Gastroesophageal sphincter (tissue), 4 donors: Measurements from ENCODE around the gene GRHL1. TPM values are rescaled to one million over a fixed set of nuclear protein-coding genes. Genes with fewer than 3 reads are reported as not detected.
A peak's percentile ranks its signal among the peaks of the same experiment; 100 is the strongest.

ENCODE experiments used
- ATAC-seq: fragments of 150-250 bp; one replicate; pipeline ENCODE4 v1.9.1; 2016; ENCODE audit warnings: mild to moderate bottlenecking, moderate library complexity
- H3K27ac ChIP-seq, 4 donors: fragments of 200-600 bp; sonication (generic) in 3 of 4; 1 replicate in 3 of 4; 2 replicates in 1 of 4; pipeline ENCODE4 v1.5.1; 2016 to 2019
- H3K27me3 ChIP-seq: fragments of 200-600 bp; sonication (generic); one replicate; pipeline ENCODE4 v1.5.1; 2019
- H3K36me3 ChIP-seq, 2 donors: fragments of 200-600 bp; sonication (generic); one replicate each; pipeline ENCODE4 v1.5.1; 2019; ENCODE audit warnings: control low read depth in 1 of 2
- H3K4me1 ChIP-seq, 3 donors: fragments of 200-600 bp; sonication (generic); 1 replicate in 2 of 3; 2 replicates in 1 of 3; pipeline ENCODE4 v1.5.1; 2016 to 2019; ENCODE audit warnings: control low read depth in 2 of 3
- H3K4me3 ChIP-seq, 2 donors: fragments of 200-600 bp; sonication (generic); one replicate each; pipeline ENCODE4 v1.5.1; 2019; ENCODE audit warnings: mild to moderate bottlenecking in 1 of 2, moderate library complexity in 1 of 2
- H3K9me3 ChIP-seq, 3 donors: fragments of 200-600 bp; sonication (generic); one replicate each; pipeline ENCODE4 v1.5.1; 2017 to 2019; ENCODE audit warnings: control low read depth in 2 of 3
- EP300 ChIP-seq: sonication (generic); formaldehyde crosslinking; IDR thresholded peaks from one replicate; pipeline ENCODE4 v1.6.1; 2017; ENCODE audit warnings: antibody characterized with exemption, mild to moderate bottlenecking
- POLR2A ChIP-seq, 2 donors: fragments of 450-650 bp; IDR thresholded peaks; one replicate each; pipeline ENCODE4 v1.6.1; 2017; ENCODE audit warnings: antibody characterized with exemption in 2 of 2, mild to moderate bottlenecking in 2 of 2, moderate library complexity in 1 of 2
- POLR2AphosphoS5 ChIP-seq: sonication (generic); formaldehyde crosslinking; IDR thresholded peaks from one replicate; pipeline ENCODE4 v1.6.1; 2017; ENCODE audit warnings: antibody characterized with exemption
- WGBS, 2 donors: methylation state at CpG; one replicate each; pipeline ENCODE4 v1.1.5; 2018; ENCODE audit warnings: low coverage in 1 of 2; 5-methylcytosine and 5-hydroxymethylcytosine counted together
- total RNA-seq, 4 donors: library from RNA; depleted of rRNA; stranded (reverse); fragments of >200 nt; gene quantifications; one replicate each; pipeline ENCODE4 v1.1.0, GENCODE V29; 2016
- TF ChIP-seq, protein P1 (sequence below), 4 experiments: fragments of 200-600 bp in 2 of 4; fragments of 450-650 bp in 2 of 4; sonication (generic) in 1 of 4; IDR thresholded peaks; one replicate each; pipeline ENCODE4 v1.5.1; 2017 to 2019; ENCODE audit warnings: antibody characterized with exemption in 4 of 4, mild to moderate bottlenecking in 2 of 4, moderate library complexity in 2 of 4

Gene GRHL1
- total RNA-seq, 4 donors from 2014 or later: 1.3 to 6.1 (median 2.3) TPM

DNA sequence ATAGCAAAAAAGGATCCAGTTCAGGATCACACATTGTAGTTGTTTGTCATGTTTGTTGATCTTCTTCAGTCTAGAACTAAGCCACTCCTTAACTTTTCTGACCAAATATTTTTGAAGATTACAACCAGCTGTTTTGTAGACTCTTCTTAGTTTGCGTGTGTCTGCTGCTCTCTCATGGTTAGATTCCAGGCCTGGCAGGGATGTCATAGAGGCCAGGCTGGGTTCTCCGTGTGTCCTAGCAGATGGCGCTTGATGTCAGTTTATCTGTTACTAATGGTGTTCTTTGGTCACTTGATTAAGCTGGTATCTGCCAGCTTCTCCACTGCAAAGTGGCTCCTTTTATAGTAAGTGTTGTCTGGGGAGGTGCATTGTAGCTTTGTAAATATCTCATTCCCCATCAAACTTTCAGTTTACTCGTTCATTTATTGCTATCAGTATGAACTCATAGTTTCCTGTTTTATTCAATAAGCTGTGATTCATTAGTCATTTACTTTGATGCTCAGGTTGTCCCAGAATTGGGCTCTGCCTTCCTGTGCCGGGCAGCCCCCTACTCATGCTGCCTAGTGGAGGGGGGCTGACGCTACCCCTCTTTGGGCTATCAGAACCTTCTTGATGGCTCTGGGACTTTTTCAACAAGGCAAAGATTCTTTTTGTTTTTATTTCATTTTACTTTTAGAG is 42.1 kb downstream of the GRHL1 start:
- no peaks in the 10 kb centered on the region for H3K36me3 ChIP-seq
- WGBS, 2 donors: 62 to 66% methylated on average over 5 to 6 of the region's 6 CpGs
- H3K4me1 ChIP-seq: peaks cover 0 to 26% (median 0%) of the 10 kb centered on the region in 3 donors
- H3K9me3 ChIP-seq: no peaks in the 10 kb centered on the region
- H3K4me3 ChIP-seq: no peak overlapping the region
- H3K27ac ChIP-seq: peak overlapping the region in 1 of 4 donors; percentile 24
- ATAC-seq: peak; percentile 29
- no peaks in the 10 kb centered on the region for H3K27me3 ChIP-seq
- TF ChIP-seq, protein P1, sequence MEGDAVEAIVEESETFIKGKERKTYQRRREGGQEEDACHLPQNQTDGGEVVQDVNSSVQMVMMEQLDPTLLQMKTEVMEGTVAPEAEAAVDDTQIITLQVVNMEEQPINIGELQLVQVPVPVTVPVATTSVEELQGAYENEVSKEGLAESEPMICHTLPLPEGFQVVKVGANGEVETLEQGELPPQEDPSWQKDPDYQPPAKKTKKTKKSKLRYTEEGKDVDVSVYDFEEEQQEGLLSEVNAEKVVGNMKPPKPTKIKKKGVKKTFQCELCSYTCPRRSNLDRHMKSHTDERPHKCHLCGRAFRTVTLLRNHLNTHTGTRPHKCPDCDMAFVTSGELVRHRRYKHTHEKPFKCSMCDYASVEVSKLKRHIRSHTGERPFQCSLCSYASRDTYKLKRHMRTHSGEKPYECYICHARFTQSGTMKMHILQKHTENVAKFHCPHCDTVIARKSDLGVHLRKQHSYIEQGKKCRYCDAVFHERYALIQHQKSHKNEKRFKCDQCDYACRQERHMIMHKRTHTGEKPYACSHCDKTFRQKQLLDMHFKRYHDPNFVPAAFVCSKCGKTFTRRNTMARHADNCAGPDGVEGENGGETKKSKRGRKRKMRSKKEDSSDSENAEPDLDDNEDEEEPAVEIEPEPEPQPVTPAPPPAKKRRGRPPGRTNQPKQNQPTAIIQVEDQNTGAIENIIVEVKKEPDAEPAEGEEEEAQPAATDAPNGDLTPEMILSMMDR (IDR thresholded peaks at IDR 0.05): no peak
- no peak for TF ChIP-seq POLR2AphosphoS5
- TF ChIP-seq EP300: no peak
- no peak for TF ChIP-seq POLR2A (IDR thresholded peaks at IDR 0.05)

DNA sequence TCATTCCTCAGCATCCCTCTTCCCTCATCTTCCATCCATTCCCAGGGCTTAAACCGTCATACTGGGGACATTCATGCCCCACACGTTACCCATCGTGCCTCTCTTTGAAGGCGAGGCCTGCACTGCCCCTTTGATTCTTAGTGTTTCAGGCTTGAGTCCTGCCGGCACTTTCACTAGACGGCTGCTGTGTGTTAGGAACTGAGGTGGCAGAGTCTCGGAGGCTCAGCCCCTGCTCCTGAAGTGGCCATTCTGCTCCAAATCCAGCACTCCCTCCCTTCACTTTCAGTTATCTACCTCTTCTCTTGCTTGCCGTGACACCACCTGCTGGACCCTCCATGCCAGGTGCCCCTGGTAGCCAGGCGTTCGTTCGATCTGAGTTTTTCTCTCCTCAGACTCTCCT is 43.0 kb downstream of the GRHL1 start:
- TF ChIP-seq, protein P1 (IDR thresholded peaks at IDR 0.05): no peak
- 96 to 97% methylated on average over 4 to 11 of the region's 11 CpGs for WGBS, 2 donors
- H3K27me3 ChIP-seq: no peaks in the 10 kb centered on the region
- H3K36me3 ChIP-seq: no peaks in the 10 kb centered on the region
- peaks cover 0 to 26% (median 0%) of the 10 kb centered on the region in 3 donors for H3K4me1 ChIP-seq
- H3K27ac ChIP-seq: no peak overlapping the region
- no peak overlapping the region for H3K4me3 ChIP-seq
- ATAC-seq: no peak
- no peaks in the 10 kb centered on the region for H3K9me3 ChIP-seq

DNA sequence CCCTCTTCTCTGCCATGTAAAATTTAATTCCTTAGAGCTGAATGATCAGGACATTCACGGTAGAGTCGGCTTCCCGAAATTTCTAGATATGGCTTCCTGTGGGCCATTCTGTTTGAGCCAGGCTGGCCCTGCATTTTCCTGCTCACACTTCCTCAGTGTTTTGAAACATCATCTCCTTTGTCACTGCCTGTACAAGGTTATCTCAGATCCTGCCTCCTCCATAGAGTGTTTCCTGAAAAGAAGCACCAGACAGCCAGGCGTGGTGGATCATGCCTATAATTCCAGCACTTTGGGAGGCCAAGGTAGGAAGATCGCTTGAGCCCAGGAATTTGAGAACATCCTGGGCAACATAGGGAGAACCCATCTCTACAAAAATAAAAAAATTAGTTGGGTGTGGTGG is 43.6 kb downstream of the GRHL1 start:
- H3K9me3 ChIP-seq: no peaks in the 10 kb centered on the region
- ATAC-seq: no peak
- H3K4me3 ChIP-seq: no peak overlapping the region
- H3K27ac ChIP-seq: no peak overlapping the region
- no peak for TF ChIP-seq EP300
- TF ChIP-seq POLR2AphosphoS5: no peak
- TF ChIP-seq, protein P1 (IDR thresholded peaks at IDR 0.05): no peak
- no peak for TF ChIP-seq POLR2A (IDR thresholded peaks at IDR 0.05)
- no peaks in the 10 kb centered on the region for H3K36me3 ChIP-seq
- H3K27me3 ChIP-seq: no peaks in the 10 kb centered on the region
- H3K4me1 ChIP-seq: peaks cover 0 to 26% (median 0%) of the 10 kb centered on the region in 3 donors
- 90 to 100% methylated on average over 3 of the region's 5 CpGs for WGBS, 2 donors

DNA sequence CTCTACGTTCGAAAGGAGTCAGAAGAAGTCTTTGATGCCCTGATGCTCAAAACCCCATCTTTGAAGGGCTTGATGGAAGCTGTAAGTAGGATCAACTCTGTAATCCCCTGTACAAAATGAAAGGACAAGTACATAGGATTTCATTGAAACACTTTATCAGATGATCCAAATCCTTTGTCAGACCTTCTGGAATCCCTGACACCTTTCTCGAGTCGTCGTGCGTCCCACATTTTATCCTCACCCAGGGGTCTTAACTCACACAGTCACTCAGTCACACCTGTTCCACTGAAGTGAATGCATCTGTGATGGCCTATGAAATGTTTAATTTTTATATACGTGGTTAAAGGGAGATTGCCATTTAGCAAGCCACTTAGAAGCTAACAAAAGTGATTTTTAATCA is 44.8 kb downstream of the GRHL1 start:
- Histone ChIP-seq H3K4me3 (no peak overlapping the region), H3K9me3 (no peaks in the 10 kb centered on the region), H3K27ac (no peak overlapping the region), H3K4me1 (peaks cover 0 to 26% (median 0%) of the 10 kb centered on the region in 3 donors), H3K36me3 (no peaks in the 10 kb centered on the region), H3K27me3 (no peaks in the 10 kb centered on the region)
- TF ChIP-seq POLR2A (IDR thresholded peaks at IDR 0.05) (no peak), POLR2AphosphoS5 (no peak), EP300 (no peak)
- TF ChIP-seq, protein P1 (IDR thresholded peaks at IDR 0.05): no peak
- ATAC-seq: no peak
- WGBS, 2 donors: 80 to 83% methylated on average over 5 to 7 of the region's 7 CpGs

DNA sequence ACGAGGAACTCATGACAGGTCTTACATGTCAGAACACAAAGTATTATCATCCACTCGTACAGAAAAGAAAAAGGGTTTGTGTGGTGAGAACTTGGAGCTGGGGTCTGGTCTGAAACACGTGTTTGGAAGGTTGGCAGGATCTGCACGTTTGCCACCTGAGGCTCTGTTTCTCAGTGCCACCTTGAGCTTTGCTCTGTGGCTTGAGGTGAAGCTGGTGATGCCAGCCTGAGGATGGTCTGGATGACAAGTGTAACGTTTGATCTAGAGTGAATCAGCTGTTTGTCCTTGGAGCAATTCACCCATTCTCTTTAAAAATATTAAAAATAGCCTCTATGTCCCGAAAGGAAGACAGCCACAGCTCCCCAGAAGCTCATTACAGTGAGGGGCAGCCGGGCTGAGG is 46.4 kb downstream of the GRHL1 start:
- no peaks in the 10 kb centered on the region for H3K9me3 ChIP-seq
- no peaks in the 10 kb centered on the region for H3K27me3 ChIP-seq
- ATAC-seq: no peak
- TF ChIP-seq, protein P1 (IDR thresholded peaks at IDR 0.05): no peak
- TF ChIP-seq POLR2AphosphoS5: no peak
- no peak for TF ChIP-seq EP300
- no peak for TF ChIP-seq POLR2A (IDR thresholded peaks at IDR 0.05)
- H3K27ac ChIP-seq: no peak overlapping the region
- no peaks in the 10 kb centered on the region for H3K36me3 ChIP-seq
- no peak overlapping the region for H3K4me3 ChIP-seq
- peaks cover 0 to 10% (median 0%) of the 10 kb centered on the region in 3 donors for H3K4me1 ChIP-seq
- WGBS, 2 donors: 79 to 80% methylated on average over 4 of the region's 7 CpGs
